ENCODE results near the gene POLR3GL.

DNA sequence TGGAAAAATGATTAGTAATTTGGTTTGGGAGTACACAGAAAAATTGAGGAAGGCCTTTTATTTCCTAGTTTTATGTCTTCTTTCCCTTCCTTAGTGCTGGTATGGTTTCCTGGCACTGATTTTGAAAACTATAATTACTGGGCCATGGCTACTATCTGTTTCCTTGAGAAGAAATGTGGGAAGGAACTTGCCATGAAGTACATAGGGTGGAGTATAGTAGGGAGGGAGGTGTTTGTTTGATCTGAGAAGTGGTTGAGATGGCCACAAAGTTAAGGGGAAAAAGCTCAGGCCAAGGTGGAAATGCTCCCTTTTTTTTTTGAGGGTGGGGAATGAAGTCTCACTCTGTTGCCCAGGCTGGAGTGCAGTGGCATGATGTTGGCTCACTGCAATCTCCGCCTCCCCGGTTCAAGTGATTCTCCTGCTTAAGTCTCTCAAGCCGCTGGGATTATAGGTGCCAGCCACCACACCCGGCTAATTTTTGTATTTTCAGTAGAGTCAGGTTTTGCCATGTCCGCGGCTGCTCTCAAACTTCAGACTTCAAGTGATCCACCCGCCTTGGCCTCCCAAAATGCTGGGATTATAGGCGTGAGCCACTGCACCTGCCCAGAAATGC lies 45.7 kb downstream of the POLR3GL start:
- TF ChIP-seq, protein P1, sequence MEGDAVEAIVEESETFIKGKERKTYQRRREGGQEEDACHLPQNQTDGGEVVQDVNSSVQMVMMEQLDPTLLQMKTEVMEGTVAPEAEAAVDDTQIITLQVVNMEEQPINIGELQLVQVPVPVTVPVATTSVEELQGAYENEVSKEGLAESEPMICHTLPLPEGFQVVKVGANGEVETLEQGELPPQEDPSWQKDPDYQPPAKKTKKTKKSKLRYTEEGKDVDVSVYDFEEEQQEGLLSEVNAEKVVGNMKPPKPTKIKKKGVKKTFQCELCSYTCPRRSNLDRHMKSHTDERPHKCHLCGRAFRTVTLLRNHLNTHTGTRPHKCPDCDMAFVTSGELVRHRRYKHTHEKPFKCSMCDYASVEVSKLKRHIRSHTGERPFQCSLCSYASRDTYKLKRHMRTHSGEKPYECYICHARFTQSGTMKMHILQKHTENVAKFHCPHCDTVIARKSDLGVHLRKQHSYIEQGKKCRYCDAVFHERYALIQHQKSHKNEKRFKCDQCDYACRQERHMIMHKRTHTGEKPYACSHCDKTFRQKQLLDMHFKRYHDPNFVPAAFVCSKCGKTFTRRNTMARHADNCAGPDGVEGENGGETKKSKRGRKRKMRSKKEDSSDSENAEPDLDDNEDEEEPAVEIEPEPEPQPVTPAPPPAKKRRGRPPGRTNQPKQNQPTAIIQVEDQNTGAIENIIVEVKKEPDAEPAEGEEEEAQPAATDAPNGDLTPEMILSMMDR (IDR thresholded peaks at IDR 0.05; ENCODE audit: low read depth, low read length) = no peak
- no peak for TF ChIP-seq POLR2A (IDR thresholded peaks at IDR 0.05; ENCODE audit: extremely low read depth, insufficient read length)
